Measurements from ENCODE around the gene TPSB2. TPM values are rescaled to one million over a fixed set of nuclear protein-coding genes. Genes with fewer than 3 reads are reported as not detected.
"Not testable (repeated sequence)": the region's sequence is repeated elsewhere in the genome, so short reads cannot be mapped to it uniquely, and the experiment has no call there.

The TPSB2 gene
- total RNA-seq, 1 donor from 2014 or later = 7.3 TPM

DNA sequence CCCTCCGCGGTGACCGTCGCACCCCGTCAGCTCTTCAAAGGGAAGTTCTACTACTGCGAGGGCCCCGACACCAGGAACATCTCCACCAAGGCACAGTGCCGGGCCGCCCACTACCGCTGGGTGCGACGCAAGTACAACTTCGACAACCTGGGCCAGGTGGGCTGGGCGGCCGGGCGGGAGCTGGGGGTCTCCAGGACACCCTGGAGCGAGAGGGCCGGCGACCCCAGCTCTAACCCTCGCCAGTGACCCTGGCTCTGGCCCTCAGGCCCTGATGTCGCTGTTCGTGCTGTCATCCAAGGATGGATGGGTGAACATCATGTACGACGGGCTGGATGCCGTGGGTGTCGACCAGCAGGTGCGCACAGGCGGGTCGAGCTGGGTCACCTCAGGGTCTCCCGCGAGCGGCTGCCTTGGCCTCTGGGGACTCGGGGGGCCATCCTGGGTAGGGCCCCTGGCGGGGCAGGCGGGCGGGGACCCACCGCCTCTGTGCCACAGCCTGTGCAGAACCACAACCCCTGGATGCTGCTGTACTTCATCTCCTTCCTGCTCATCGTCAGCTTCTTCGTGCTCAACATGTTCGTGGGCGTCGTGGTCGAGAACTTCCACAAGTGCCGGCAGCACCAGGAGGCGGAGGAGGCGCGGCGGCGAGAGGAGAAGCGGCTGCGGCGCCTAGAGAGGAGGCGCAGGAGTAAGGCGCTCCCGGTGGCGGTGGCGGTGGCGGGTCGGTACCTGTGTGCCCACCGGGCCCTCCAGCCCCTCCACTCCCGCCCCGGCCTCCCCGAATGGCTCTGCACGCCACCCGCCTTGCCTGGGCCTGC, 18.3 kb downstream of the TPSB2 start:
- ATAC-seq (no peak), DNase-seq (no peak)
- intact Hi-C loops (cut with micrococcal nuclease) = no loop called here

DNA sequence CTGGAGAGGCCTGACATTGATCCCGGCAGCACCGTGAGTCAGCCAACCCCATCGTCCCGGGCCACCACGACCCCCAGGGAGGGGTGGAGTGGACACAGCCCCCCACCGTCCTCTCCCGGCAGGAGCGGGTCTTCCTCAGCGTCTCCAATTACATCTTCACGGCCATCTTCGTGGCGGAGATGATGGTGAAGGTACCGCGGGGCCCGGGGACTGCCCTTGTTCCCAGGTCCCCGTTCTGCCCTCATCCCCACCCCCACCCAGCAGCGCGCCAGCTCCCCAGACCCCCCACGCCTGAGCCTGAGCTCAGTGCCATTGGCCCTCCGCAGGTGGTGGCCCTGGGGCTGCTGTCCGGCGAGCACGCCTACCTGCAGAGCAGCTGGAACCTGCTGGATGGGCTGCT, 19.5 kb downstream of the TPSB2 start:
- intact Hi-C loops (cut with micrococcal nuclease) = no loop called here
- DNase-seq (no peak), ATAC-seq (no peak)

DNA sequence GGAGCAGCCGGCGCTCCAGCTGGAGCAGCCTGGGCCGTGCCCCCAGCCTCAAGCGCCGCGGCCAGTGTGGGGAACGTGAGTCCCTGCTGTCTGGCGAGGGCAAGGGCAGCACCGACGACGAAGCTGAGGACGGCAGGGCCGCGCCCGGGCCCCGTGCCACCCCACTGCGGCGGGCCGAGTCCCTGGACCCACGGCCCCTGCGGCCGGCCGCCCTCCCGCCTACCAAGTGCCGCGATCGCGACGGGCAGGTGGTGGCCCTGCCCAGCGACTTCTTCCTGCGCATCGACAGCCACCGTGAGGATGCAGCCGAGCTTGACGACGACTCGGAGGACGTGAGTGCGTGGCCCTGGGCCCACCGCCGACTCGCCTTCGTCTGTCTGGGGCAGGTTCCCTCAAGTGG, 20.9 kb downstream of the TPSB2 start:
- intact Hi-C loops (cut with micrococcal nuclease) = no loop called here
- DNase-seq (no peak), ATAC-seq (no peak)

DNA sequence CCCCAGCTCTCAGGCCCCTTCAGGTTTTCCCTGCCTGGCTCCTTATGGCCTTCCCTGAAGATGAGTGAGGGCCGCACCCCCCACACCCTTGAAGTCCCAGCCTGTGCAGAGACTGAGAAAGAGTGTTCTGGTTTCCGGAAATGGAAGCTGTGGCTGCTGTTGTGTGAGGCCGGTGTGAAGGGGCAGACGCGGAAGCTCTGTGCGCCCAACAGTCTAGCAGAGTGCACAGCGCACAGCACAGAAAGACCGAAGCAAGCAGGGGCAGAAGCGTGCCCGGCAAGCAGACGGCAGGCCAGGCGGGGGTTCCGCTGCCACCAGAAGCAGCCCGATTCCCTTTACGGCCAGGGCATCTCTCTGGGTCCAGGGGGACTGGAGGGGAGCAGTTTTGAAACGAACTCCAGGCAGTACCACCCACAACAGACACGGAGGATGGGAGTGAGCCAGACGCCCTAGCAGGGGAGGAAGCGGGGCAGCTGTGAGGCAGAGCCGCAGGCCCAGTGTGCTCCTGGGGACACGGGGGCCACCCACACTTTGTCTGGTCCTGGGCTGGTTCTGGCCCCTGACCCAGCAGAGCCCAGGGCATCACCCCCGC, 21.6 kb downstream of the TPSB2 start:
- no peak for DNase-seq
- intact Hi-C loops (cut with micrococcal nuclease) = no loop called here
- ATAC-seq = no peak

DNA sequence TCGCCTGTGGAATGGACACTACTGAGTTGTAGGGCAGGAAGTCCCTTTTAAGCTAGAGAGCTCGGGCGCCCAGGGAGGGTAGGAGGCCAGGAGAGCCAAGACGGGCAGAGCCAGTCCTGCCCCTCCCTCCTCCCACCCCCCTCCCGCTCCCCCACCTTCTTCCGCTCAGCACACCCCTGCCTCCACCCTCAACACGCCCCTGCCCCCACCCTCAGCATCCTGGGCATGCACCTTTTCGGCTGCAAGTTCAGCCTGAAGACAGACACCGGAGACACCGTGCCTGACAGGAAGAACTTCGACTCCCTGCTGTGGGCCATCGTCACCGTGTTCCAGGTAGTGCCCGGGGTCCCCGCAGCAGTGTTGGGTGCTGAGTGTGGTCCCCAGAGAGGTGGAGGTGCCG, 23.2 kb downstream of the TPSB2 start:
- DNase-seq (no peak), ATAC-seq (no peak)
- intact Hi-C loops (cut with micrococcal nuclease) = no loop called here

DNA sequence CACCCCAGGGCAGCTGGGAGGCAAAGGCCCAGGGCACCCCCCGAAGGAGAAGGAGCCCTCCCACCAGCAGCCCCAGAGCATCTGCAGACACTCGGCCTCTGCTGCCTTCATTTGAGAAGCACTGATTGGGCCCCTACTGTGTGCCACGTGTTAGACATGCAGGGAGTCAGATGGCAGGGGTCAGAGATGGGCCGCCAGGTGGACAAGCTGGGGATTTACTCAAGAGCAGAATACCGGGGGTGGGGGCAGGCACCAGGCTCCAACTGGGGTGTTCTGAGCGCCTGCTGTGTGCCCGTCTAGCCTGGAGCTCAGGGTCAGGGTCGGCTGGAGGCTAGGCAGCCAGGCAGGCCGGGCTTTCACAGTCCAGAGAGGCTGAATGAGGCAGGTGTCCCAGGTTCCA, 23.7 kb downstream of the TPSB2 start:
- ATAC-seq (no peak), DNase-seq (no peak)
- intact Hi-C loops (cut with micrococcal nuclease) = no loop called here

DNA sequence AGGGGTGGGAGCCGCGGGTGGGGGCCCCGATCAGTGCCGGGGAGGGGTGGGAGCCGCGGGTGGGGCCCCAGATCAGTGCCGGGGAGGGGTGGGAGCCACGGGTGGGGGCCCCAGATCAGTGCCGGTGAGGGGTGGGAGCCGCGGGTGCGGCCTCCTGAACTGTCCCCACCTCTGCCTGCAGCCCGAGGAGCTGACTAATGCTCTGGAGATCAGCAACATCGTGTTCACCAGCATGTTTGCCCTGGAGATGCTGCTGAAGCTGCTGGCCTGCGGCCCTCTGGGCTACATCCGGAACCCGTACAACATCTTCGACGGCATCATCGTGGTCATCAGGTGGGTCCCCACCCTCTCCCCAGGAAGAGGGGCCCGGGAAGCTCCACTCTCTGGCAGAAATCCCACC, 25.1 kb downstream of the TPSB2 start:
- DNase-seq = no peak
- intact Hi-C loops (cut with micrococcal nuclease) = no loop called here
- ATAC-seq = no peak

DNA sequence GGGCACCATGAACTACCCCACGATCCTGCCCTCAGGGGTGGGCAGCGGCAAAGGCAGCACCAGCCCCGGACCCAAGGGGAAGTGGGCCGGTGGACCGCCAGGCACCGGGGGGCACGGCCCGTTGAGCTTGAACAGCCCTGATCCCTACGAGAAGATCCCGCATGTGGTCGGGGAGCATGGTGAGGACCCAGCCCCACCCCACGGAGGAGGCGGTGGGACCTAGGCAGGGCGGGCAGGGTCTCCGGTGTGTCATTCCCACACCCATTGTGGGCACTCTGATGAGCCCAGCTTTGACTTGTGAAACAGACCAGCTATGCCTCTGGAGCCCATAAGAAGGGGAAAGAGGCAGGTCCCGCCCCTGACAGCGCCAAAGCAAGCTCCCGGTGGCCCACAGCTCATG, 27.7 kb downstream of the TPSB2 start:
- DNase-seq = no peak
- intact Hi-C loops (cut with micrococcal nuclease) = no loop called here
- ATAC-seq = no peak

DNA sequence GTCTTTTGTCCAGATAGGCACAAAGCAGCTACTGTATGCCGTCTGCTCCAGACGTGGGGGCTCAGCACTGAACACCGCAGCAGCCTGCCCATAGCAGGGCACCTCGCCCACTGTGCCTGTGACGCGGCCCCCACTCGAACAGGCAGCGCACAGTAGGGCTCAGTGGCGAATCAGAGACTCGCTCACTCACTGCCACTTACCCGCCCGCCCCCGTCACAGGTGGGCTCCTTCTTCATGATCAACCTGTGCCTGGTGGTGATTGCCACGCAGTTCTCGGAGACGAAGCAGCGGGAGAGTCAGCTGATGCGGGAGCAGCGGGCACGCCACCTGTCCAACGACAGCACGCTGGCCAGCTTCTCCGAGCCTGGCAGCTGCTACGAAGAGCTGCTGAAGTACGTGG, 28.5 kb downstream of the TPSB2 start:
- intact Hi-C loops (cut with micrococcal nuclease) = no loop called here
- DNase-seq = no peak
- no peak for ATAC-seq

DNA sequence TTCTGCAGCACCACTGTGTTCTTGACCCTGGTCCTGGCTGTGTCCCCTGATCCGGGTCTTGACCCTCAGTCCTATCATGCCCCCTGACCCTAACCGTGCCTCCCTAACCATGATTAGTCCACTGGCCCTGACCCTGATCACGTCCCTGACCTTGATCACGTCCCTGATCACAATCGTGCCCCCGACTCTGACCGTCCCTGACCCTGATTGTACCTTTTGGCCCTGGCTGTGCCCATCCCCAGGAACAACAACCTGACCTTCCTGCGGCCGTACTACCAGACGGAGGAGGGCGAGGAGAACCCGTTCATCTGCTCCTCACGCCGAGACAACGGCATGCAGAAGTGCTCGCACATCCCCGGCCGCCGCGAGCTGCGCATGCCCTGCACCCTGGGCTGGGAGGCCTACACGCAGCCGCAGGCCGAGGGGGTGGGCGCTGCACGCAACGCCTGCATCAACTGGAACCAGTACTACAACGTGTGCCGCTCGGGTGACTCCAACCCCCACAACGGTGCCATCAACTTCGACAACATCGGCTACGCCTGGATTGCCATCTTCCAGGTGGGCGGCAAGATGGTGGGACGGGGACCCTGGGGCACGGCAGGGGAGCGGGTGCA, 29.9 kb downstream of the TPSB2 start:
- ATAC-seq = no peak
- intact Hi-C loops (cut with micrococcal nuclease) = no loop called here
- no peak for DNase-seq

DNA sequence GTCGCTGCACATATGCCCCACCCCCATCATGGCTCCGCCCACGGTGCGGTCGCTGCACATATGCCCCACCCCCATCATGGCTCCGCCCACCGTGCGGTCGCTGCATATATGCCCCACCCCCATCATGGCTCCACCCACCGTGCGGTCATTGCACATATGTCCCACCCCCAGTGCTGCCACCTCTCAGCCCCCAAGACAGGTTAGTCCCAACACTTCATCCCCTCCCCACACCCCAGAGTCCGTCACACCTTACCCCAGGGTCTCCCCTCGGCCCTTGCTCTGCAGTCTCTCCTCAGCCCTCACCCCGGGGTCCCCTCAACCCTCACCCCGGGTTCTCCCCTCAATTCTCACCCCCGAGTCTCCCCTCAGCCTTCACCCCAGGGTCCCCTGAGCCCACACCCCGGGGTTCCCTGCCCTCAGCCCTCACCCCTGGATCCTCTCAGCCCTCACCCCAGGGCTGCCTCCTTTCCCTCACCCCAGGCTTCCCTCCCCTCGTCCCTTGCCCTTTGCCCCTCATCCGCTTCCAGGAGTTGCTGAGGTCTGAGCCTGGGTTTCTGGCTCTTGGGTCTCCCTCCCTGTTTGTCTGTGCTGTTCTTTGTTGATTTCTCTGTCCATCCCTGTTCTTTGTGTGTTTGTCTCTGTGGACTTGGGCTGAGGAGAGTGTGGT, 30.5 kb downstream of the TPSB2 start:
- ATAC-seq (no peak), DNase-seq (no peak)
- intact Hi-C loops (cut with micrococcal nuclease) = no loop called here

DNA sequence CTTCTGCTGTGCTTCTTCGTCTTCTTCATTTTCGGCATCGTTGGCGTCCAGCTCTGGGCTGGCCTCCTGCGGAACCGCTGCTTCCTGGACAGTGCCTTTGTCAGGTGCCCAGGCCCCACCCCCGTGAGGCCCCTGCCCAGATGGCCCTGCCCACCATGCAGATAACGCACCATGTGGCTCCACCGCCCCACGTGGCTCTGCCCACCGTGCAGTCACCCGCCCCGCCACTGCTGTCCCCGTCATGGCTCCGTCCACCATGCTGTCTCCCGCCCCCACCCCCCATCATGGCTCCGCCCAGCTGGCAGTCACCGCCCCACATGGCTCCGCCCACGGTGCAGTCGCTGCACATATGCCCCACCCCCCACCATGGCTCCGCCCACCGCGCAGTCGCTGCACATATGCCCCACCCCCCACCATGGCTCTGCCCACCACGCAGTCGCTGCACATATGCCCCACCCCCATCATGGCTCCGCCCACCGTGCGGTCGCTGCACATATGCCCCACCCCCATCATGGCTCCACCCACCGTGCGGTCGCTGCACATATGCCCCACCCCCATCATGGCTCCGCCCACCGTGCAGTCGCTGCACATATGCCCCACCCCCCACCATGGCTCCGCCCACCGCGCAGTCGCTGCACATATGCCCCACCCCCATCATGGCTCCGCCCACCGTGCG, 31.2 kb downstream of the TPSB2 start:
- DNase-seq; intact Hi-C loops (cut with micrococcal nuclease); ATAC-seq: not testable (repeated sequence)

DNA sequence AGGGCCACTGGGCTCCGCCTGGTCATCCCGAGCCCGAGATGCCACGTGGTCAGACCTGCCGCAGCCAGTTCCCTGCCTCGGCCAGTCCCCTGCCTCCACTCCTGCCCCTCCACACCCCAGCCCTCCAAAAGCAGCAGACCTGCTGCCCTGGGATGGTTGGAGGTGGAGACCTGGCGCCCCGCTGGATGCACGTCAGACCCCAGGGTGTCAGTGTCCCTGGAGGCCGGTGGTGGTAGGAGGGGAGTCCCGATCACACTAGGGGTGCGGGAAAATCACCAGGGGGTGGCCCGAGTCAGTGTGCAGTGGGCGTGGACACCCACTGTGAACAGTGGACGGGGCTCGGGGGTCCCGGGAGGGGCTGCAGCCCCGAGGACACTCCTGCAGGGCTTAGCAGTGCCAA, 31.8 kb downstream of the TPSB2 start:
- intact Hi-C loops (cut with micrococcal nuclease) = no loop called here
- no peak for ATAC-seq
- no peak for DNase-seq

DNA sequence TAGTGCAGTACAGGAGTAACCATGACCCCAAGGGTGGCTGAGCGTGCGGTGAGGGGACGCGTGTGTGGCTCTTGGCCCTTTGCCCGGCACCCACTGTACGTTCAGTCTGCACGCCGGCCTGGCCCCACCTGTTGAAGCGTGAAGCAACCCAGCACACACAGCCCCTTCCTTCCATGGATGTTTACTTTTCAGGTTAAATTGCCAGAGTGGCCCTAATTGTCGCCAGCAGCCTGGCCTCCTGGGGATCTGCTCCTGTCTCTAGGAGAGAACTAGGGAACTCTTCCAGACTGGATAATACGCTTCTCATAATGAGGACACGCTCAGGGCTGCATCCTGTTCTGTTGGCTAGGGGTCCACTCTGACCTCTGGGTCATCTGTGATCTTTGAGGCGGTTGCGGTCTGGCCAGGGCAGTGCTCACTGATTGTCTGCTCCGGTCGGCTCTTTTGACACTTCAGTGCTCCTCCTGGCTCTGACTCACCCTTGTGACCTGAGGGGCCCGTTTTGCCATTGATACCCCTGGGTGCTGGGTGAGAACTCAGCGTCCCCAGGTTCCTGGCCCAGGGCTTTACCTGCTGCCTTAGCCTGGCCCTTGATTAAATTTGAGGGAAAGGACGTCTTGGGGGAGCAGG, 32.6 kb downstream of the TPSB2 start:
- ATAC-seq (no peak), DNase-seq (no peak)
- intact Hi-C loops (cut with micrococcal nuclease) = no loop called here

DNA sequence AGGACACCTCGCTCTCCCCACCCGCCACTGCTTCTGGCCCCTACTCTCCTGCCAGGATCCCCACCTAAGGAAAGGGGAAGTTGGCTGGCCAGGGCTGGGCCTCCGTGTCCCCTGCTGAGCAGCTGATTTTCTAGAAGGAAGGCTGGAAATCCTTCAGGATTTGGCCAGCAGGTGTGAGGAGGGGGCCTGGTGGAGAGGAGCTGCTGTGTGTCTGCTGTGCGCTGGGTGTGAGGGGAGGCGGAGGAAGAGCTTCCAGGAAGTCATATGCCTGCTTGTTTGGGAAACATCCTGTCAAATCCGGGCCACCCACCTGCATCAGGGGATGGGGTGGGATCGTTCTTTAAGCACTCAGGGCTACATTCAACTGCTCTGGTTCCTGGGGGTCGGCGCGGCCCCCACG, 33.5 kb downstream of the TPSB2 start:
- ATAC-seq = no peak
- intact Hi-C loops (cut with micrococcal nuclease) = no loop called here
- no peak for DNase-seq

DNA sequence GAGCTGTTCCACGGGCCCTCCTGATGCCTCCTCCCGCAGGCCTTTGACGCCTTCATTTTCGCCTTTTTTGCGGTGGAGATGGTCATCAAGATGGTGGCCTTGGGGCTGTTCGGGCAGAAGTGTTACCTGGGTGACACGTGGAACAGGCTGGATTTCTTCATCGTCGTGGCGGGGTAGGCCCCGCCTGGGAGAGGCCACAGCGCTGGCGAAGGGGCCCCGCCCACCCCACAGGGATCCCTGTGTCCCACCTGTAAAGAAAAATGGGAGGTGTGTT, 34.7 kb downstream of the TPSB2 start:
- DNase-seq = no peak
- no peak for ATAC-seq
- intact Hi-C loops (cut with micrococcal nuclease) = no loop called here

DNA sequence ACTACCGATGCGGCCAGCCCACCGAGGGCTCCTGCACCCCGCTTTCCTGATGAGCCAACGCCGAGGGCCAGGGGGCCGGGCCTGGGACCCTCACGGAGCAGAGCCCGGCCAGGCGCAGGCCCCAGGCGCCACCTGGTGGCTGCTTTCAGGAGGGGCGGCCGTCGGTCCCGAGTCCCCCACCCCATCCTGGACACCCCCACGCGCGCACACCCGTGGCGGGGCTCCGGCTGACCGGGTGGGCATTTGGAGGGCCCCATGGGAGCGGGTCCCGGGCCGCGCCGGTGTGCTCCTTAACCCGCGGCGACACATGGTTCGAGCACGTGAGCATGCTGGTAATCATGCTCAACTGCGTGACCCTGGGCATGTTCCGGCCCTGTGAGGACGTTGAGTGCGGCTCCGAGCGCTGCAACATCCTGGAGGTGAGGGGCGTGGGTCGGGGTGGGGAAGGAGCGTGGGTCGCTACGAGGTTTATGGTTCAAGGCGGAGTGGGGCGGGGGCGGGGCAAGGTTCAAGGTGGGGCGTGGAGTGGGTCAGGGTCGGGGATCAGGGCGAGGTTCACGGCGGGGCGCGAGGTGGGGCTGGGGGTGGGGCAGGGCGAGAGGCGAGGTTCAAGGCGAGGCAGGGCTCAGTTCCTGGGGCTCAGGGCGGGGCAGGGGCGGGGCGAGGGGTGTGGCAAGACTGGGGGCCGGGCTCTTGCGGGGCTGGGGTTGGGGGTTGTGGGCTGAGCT, 35.2 kb downstream of the TPSB2 start:
- ATAC-seq = peak; percentile 48
- peak; percentile 44 for DNase-seq
- intact Hi-C loops (cut with micrococcal nuclease) = no loop called here

DNA sequence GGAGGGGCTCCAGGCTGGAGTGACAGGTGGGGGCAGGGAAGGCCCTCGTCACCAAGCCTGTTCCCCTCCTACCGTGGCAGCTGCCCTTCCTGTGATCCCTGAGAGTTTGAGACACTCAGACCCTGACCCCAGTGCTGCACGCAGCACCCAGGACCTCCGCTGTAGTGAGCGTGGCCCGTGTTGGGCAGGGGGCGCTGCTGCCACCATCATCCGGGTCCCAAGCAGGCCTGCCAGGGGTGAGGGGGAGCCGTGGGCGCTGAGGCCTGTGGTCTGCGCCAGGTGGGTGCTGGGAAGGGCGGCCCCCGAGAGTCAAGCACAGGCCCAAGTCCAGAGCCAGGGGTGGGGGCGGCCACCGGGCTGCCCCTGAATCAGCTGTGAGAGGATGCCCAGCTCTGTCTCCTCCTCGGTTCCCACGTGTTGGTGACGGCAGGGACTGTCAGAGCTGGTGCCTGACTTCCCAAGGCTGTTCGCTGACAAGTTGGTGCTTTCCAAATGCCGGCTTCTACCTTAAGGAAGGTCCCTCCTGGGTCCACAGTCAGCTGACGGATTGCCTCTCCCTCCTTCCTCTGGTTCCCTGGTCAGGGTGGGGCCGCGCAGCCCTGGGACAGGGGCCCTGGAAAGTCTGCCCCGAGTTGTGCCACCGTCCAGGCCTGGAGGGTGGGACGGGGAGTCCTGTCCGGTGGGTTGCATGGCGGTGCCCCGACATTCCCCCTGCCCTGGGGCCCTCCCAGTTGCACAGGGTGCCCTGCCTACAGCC, 36.0 kb downstream of the TPSB2 start:
- DNase-seq = no peak
- ATAC-seq = no peak
- intact Hi-C loops (cut with micrococcal nuclease) = no loop called here

Measured in left ventricle myocardium superior (tissue), 1 donor.